DOHH2 (cell line): ENCODE data around the gene NLRP14.

Source experiments
- CTCF ChIP-seq: fragments of 200-600 bp; sonication (generic); IDR thresholded peaks from one replicate; pipeline ENCODE4 v1.5.1; 2014; ENCODE audit warnings: antibody characterized with exemption, mild to moderate bottlenecking, low read depth, low read length; ENCODE audit not compliant: poor library complexity, severe bottlenecking
- EZH2phosphoT487 ChIP-seq: fragments of 200-600 bp; sonication (generic); IDR thresholded peaks from 2 replicates; pipeline ENCODE4 v1.6.1; 2017; ENCODE audit warnings: borderline replicate concordance, mild to moderate bottlenecking, antibody characterized with exemption, low read length, moderate library complexity, mixed read lengths

GRCh38 chr11:7019500-7020182 is 638 bp upstream of the NLRP14 start:
- TF ChIP-seq CTCF, result no peak
- TF ChIP-seq EZH2phosphoT487, result no peak
